ENCODE measurements around the gene LACTB.
"Not testable (repeated sequence)": the region's sequence is repeated elsewhere in the genome, so short reads cannot be mapped to it uniquely, and the experiment has no call there.

LACTB gene

DNA sequence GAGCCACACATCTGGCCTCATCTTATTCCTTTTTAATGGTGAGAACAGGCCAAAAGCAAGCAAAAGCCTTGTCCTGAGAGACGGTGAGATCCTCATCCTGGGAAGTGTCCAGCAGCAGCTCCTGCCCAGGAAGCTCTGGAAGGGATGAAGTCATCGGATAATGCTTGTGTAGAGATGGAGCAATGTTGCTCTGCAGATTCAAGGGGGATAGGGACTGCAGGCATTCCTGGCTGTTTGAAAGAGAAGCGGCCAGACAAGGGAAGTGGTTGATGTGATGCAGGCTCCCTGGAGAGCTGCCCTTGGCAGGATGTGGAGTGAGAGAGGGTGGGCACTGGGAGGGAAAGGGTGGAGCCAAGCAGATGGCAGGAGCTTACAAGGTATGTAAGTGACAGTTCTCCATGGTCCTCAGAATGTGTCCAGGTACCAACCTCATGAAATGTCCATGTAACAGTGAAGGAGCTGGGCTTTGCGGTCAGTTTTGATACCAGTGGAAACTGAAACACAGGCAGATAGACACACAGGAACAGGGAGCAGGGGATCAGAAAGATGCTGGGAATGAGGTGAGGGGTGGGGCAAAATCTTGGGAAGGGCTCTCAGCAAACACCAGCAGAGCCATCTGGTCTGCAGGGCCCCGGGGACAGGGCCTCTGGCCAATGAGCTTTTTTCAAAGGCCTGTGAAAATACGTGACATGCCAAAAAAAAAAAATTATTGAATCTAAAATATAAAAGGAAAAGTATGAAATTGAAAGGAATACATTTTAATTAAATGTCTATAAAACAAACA, 32.2 kb upstream of the LACTB start:
- H3K27ac ChIP-seq (ENCODE audit: insufficient read depth, low read depth, low read length, poor library complexity, severe bottlenecking) = no peak overlapping the region
- 60 to 65% methylated on average over 5 of the region's 6 CpGs for WGBS, 2 experiments
- peaks cover 5% of the 10 kb centered on the region for H3K4me1 ChIP-seq (ENCODE audit: control insufficient read depth, insufficient read depth, low read length)
- H3K36me3 ChIP-seq (ENCODE audit: control insufficient read depth, insufficient read depth, low read length) = no peaks in the 10 kb centered on the region
- H3K4me3 ChIP-seq (ENCODE audit: insufficient read depth, low read depth, low read length) = no peak overlapping the region
- no peaks in the 10 kb centered on the region for H3K9me3 ChIP-seq (ENCODE audit: control insufficient read depth, low read length)
- no peaks in the 10 kb centered on the region for H3K27me3 ChIP-seq (ENCODE audit: control insufficient read depth, insufficient read depth, low read length, poor library complexity, severe bottlenecking)

DNA sequence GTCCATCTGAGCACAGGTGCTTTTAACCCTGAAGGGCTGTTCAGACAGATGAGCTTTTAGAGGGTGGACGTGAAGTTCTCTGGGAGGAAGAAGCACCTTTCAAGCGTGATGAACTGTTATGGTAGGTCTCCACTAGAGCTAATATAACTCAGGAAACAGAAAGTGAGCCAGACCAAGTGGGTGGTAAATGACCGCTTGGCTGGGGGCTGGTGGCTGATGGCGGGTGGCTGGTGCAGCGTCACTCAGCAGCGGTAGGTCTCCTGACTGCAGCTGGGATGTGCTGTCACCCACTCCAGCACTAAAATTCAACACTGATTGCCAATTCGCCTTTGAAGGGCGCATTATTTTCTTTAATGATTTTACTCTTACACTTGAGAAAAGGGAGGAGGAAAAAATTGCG, 31.2 kb upstream of the LACTB start:
- no peaks in the 10 kb centered on the region for H3K36me3 ChIP-seq (ENCODE audit: control insufficient read depth, insufficient read depth, low read length)
- H3K4me3 ChIP-seq (ENCODE audit: insufficient read depth, low read depth, low read length) = no peak overlapping the region
- no peaks in the 10 kb centered on the region for H3K27me3 ChIP-seq (ENCODE audit: control insufficient read depth, insufficient read depth, low read length, poor library complexity, severe bottlenecking)
- H3K4me1 ChIP-seq (ENCODE audit: control insufficient read depth, insufficient read depth, low read length) = peaks cover 5% of the 10 kb centered on the region
- H3K27ac ChIP-seq (ENCODE audit: insufficient read depth, low read depth, low read length, poor library complexity, severe bottlenecking) = no peak overlapping the region
- H3K9me3 ChIP-seq (ENCODE audit: control insufficient read depth, low read length) = no peaks in the 10 kb centered on the region
- WGBS, 2 experiments = 93% methylated on average over 9 of the region's 9 CpGs

DNA sequence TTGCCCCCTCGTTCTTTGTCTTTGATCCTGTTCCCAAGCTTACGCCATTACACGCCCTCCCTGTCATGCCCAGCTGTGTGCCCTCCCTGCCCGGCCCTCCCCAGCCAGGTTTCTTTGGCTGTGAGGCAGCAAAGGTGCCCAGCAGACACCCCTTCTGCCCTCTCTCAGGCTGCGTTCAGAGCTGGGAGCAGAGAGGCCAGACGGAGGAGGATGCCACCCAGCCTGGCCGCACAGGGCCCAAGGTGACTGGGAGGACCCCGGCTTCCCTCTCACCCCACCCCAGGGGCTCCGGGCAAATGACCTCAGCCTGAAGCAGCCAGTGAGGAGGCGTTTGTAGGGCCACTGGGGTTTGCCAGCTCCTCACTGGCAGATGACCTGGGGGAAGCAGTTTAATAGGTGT, 30.8 kb upstream of the LACTB start:
- WGBS, 2 experiments = 89 to 91% methylated on average over 10 of the region's 10 CpGs
- Histone ChIP-seq H3K9me3 (ENCODE audit: control insufficient read depth, low read length) (no peaks in the 10 kb centered on the region), H3K4me1 (ENCODE audit: control insufficient read depth, insufficient read depth, low read length) (peaks cover 5% of the 10 kb centered on the region), H3K27me3 (ENCODE audit: control insufficient read depth, insufficient read depth, low read length, poor library complexity, severe bottlenecking) (no peaks in the 10 kb centered on the region), H3K4me3 (ENCODE audit: insufficient read depth, low read depth, low read length) (no peak overlapping the region), H3K27ac (ENCODE audit: insufficient read depth, low read depth, low read length, poor library complexity, severe bottlenecking) (no peak overlapping the region), H3K36me3 (ENCODE audit: control insufficient read depth, insufficient read depth, low read length) (no peaks in the 10 kb centered on the region)

DNA sequence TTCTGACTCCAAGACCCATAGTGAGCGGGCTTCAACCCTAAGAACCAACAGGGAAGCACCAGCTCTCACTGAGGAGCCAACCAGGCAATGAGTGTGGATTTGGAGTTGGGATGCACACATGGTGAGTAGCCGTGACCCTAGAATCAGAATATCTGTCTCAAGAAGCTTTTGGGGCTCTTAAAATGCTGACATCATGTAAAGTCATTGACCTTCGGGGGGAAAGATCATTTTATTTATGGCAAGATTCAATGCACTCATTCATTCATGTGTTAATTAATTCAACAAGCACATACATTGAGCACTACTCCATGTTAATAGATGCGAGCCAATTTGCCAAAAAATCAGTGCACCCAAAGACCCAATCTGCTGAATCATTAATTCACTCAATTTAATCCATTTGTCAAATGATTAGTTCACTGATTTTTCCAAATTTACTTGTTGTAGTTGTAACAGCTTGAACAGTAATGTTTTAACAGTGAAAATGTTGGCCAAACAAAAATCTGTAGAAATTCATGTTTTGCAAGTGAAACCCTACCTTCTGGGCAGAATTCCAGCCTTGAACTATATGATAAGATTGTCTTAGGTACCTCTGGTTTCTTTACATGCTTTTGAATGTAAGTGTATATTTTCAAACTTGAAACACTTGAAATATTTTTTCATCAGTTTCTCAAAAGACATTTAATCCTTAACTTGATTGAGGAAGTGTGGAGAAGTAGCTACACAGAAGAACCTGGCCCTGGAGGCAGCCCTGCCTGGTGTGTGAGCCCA, 29.8 kb upstream of the LACTB start:
- H3K36me3 ChIP-seq (ENCODE audit: control insufficient read depth, insufficient read depth, low read length) = no peaks in the 10 kb centered on the region
- H3K9me3 ChIP-seq (ENCODE audit: control insufficient read depth, low read length) = no peaks in the 10 kb centered on the region
- H3K4me1 ChIP-seq (ENCODE audit: control insufficient read depth, insufficient read depth, low read length) = peaks cover 4% of the 10 kb centered on the region
- H3K4me3 ChIP-seq (ENCODE audit: insufficient read depth, low read depth, low read length) = no peak overlapping the region
- whole genome bisulfite sequencing, 2 experiments = 71 to 72% methylated on average over 4 of the region's 4 CpGs
- no peaks in the 10 kb centered on the region for H3K27me3 ChIP-seq (ENCODE audit: control insufficient read depth, insufficient read depth, low read length, poor library complexity, severe bottlenecking)
- H3K27ac ChIP-seq (ENCODE audit: insufficient read depth, low read depth, low read length, poor library complexity, severe bottlenecking) = no peak overlapping the region

DNA sequence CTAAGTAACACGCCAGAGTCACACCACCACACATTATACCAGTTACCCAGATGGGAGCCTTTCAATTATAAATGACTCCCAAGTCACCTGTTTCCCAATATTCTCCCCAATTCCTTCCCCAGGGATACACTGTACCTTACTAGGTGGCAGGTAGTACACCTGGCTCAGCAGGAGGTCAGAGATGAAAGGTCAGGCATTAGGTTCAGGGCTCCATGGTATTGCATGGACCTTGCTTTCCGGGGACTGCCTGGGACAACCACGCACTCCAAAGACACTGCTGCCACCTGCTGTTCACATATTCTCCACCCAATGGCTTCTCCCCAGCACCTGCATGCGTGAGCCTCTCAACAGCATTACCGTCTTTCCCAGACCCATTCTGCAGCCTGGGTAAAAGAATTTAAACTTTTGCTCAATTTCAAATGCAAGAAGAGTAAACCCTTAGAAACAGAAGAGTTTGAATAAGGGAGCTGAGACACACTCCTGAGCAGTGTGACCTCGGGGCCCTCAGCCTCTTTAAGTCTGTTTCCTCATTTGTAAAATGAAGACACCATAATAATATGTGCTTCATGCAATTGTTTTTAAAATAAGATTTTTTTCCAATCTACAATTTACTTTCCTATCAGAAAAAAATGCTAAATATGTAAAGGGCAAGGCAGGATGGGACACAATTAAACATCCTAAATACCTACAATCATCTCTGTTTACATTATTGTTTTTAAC, 28.0 kb upstream of the LACTB start:
- H3K4me1 ChIP-seq (ENCODE audit: control insufficient read depth, insufficient read depth, low read length) = no peaks in the 10 kb centered on the region
- no peak overlapping the region for H3K4me3 ChIP-seq (ENCODE audit: insufficient read depth, low read depth, low read length)
- no peaks in the 10 kb centered on the region for H3K9me3 ChIP-seq (ENCODE audit: control insufficient read depth, low read length)
- 32 to 34% methylated on average over 6 of the region's 6 CpGs for WGBS, 2 experiments
- no peaks in the 10 kb centered on the region for H3K27me3 ChIP-seq (ENCODE audit: control insufficient read depth, insufficient read depth, low read length, poor library complexity, severe bottlenecking)
- H3K36me3 ChIP-seq (ENCODE audit: control insufficient read depth, insufficient read depth, low read length) = no peaks in the 10 kb centered on the region
- H3K27ac ChIP-seq (ENCODE audit: insufficient read depth, low read depth, low read length, poor library complexity, severe bottlenecking) = no peak overlapping the region

DNA sequence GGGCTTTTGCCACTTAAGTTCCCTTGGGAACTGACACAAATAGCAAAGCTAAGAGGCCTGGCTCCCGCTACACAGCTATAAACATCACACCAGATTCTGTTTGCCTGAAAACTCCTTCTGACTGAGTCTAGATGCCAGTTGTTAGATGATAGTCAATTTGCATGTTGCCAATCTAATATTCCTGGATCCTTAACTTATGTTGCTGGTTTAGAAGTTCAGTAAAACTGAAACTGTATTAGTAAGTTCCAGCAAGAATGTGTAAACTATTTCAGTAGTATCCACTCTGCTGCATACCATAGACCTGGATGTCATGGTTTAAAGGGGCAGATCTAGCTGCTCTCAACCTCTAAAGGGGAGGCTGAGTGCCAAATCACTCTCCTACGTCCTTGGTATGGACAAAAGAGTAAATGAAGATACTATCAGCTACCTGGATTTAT, 27.1 kb upstream of the LACTB start:
- H3K27ac ChIP-seq (ENCODE audit: insufficient read depth, low read depth, low read length, poor library complexity, severe bottlenecking) = no peak overlapping the region
- H3K9me3 ChIP-seq (ENCODE audit: control insufficient read depth, low read length) = no peaks in the 10 kb centered on the region

DNA sequence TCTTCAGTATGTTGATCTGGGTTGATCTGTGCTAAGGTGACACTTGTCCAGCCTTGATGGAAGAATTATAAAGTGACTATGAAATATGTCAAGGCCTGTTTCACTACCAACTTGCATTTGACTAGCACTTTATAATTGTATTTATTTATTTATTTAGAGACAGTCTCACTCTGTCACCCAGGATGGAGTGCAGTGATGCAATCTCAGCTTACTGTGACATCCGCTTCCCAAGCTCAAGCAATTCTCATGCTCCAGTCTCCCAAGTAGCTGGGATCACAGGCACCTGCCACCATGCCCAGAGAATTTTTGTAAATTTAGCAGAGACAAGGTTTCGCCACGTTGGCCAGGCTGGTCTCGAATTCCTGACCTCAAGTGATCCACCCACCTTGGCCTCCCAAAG, 25.5 kb upstream of the LACTB start:
- no peaks in the 10 kb centered on the region for H3K27me3 ChIP-seq (ENCODE audit: control insufficient read depth, insufficient read depth, low read length, poor library complexity, severe bottlenecking)
- H3K36me3 ChIP-seq (ENCODE audit: control insufficient read depth, insufficient read depth, low read length) = no peaks in the 10 kb centered on the region
- H3K9me3 ChIP-seq (ENCODE audit: control insufficient read depth, low read length) = no peaks in the 10 kb centered on the region
- 94% methylated on average over 4 of the region's 4 CpGs for WGBS, 2 experiments
- no peaks in the 10 kb centered on the region for H3K4me1 ChIP-seq (ENCODE audit: control insufficient read depth, insufficient read depth, low read length)
- H3K4me3 ChIP-seq (ENCODE audit: insufficient read depth, low read depth, low read length) = no peak overlapping the region
- no peak overlapping the region for H3K27ac ChIP-seq (ENCODE audit: insufficient read depth, low read depth, low read length, poor library complexity, severe bottlenecking)

More for the DNA sequence above, 27.1 kb upstream of the LACTB start:
- Histone ChIP-seq H3K27me3 (ENCODE audit: control insufficient read depth, insufficient read depth, low read length, poor library complexity, severe bottlenecking) (no peaks in the 10 kb centered on the region), H3K4me3 (ENCODE audit: insufficient read depth, low read depth, low read length) (no peak overlapping the region), H3K36me3 (ENCODE audit: control insufficient read depth, insufficient read depth, low read length) (no peaks in the 10 kb centered on the region), H3K4me1 (ENCODE audit: control insufficient read depth, insufficient read depth, low read length) (no peaks in the 10 kb centered on the region)
- WGBS, 2 experiments = 93 to 95% methylated on average over 2 of the region's 2 CpGs

DNA sequence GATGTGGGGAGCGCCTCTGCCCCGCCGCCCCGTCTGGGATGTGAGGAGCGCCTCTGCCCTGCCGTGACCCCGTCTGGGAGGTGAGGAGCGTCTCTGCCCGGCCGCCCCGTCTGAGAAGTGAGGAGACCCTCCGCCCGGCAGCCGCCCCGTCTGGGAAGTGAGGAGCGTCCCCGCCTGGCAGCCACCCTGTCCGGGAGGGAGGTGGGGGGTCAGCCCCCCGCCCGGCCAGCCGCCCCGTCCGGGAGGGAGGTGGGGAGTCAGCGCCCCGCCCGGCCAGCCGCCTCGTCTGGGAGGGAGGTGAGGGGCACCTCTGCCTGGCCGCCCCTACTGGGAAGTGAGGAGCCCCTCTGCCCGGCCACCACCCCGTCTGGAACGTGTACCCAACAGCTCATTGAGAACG, 22.8 kb upstream of the LACTB start:
- H3K4me1 ChIP-seq (ENCODE audit: control insufficient read depth, insufficient read depth, low read length); H3K9me3 ChIP-seq (ENCODE audit: control insufficient read depth, low read length); H3K27me3 ChIP-seq (ENCODE audit: control insufficient read depth, insufficient read depth, low read length, poor library complexity, severe bottlenecking); H3K36me3 ChIP-seq (ENCODE audit: control insufficient read depth, insufficient read depth, low read length); H3K4me3 ChIP-seq (ENCODE audit: insufficient read depth, low read depth, low read length); H3K27ac ChIP-seq (ENCODE audit: insufficient read depth, low read depth, low read length, poor library complexity, severe bottlenecking): not testable (repeated sequence)
- 86 to 92% methylated on average over 33 of the region's 33 CpGs for WGBS, 2 experiments

DNA sequence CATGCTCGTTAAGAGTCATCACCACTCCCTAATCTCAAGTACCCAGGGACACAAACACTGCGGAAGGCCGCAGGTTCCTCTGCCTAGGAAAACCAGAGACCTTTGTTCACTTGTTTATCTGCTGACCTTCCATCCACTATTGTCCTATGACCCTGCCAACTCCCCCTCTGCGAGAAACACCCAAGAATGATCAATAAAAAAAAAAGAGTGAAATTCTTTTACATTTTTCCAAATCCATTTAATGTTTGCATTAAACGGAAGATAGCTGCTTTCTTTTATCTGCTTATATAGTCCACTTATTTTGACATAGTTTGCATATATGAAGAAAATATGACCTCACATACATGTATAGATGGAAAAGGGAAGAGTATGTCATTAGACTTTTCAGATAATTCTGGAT, 22.1 kb upstream of the LACTB start:
- not testable (repeated sequence) for H3K9me3 ChIP-seq (ENCODE audit: control insufficient read depth, low read length); H3K27me3 ChIP-seq (ENCODE audit: control insufficient read depth, insufficient read depth, low read length, poor library complexity, severe bottlenecking); H3K36me3 ChIP-seq (ENCODE audit: control insufficient read depth, insufficient read depth, low read length); H3K4me1 ChIP-seq (ENCODE audit: control insufficient read depth, insufficient read depth, low read length); H3K27ac ChIP-seq (ENCODE audit: insufficient read depth, low read depth, low read length, poor library complexity, severe bottlenecking); H3K4me3 ChIP-seq (ENCODE audit: insufficient read depth, low read depth, low read length)
- WGBS, 2 experiments = 100% methylated on average over 1 of the region's 5 CpGs; no CpG with 5 or more reads in 1 of the 2 experiments

DNA sequence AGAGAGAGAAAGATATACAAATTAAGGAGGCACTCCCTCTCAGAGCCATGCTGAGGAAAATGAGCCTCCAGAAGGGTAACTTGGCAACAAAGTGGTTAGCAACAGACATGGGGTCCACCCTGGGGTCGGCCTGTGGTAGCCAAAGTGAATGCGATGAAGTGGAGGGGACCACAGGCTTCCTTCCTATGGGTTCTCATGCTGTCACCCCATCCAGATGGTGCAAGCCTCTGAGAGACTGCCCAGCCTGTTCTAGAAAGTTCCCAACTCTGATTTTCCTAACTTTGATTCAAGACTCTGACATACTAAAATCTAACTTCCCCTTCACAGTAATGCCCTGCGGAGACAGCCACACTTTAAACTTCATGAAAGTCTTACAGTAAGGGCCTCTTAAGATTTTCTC, 18.2 kb upstream of the LACTB start:
- 95 to 97% methylated on average over 3 of the region's 3 CpGs for WGBS, 2 experiments

More for the DNA sequence above, 18.2 kb upstream of the LACTB start:
- no peak overlapping the region for H3K27ac ChIP-seq (ENCODE audit: insufficient read depth, low read depth, low read length, poor library complexity, severe bottlenecking)
- no peaks in the 10 kb centered on the region for H3K4me1 ChIP-seq (ENCODE audit: control insufficient read depth, insufficient read depth, low read length)
- no peaks in the 10 kb centered on the region for H3K36me3 ChIP-seq (ENCODE audit: control insufficient read depth, insufficient read depth, low read length)
- no peaks in the 10 kb centered on the region for H3K9me3 ChIP-seq (ENCODE audit: control insufficient read depth, low read length)
- H3K27me3 ChIP-seq (ENCODE audit: control insufficient read depth, insufficient read depth, low read length, poor library complexity, severe bottlenecking) = no peaks in the 10 kb centered on the region
- no peak overlapping the region for H3K4me3 ChIP-seq (ENCODE audit: insufficient read depth, low read depth, low read length)

Measured in ectodermal cell (in vitro differentiated cells).